NCI-H526 (cell line): ENCODE measurements around the gene MRGPRG.
"Not testable (repeated sequence)": the region's sequence is repeated elsewhere in the genome, so short reads cannot be mapped to it uniquely, and the experiment has no call there.

Source experiments
- DNase-seq, 2 experiments: peaks; one replicate each; lab custom pipeline; 2025; lab: John Stamatoyannopoulos, UW

MRGPRG gene

GRCh38 chr11:3176487-3176886 lies 42.1 kb downstream of the MRGPRG start:
- no peak for DNase-seq

DNA sequence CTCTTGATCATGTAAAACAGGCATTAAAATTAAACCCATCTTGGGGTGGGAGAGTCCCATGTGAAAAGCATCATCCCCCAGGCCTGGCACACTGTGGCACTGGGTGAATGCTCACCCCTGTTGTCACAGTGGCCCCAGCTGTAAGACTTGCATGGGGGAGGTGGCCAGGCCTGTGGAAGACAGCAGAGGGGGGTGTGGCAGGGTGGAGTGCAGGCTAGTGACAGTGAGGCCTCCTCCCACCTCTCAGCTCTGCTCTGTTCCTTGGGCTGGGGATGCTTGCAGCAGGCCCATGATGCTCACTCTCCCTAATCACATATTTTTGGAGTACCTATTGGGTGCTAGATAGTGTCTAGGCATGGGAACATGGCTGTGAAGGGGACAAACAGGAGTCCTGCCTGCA lies 43.4 kb downstream of the MRGPRG start:
- no peak for DNase-seq

DNA sequence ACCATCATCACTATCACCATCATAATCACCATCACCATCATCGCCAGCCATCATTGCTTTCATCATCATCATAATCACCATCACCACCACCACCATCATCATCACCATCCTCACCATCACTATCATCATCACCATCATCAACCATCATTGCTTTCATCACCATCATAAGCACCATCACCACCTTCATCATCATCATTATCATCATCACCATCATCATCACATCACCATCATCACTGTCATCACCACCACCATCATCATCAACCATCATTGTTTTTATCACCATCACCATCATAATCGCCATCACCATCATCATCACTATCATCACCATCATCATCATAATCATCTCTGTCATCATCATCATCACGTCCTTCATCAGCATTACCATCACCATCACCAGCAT lies 44.2 kb downstream of the MRGPRG start:
- no peak for DNase-seq

GRCh38 chr11:3173795-3174194 lies 44.8 kb downstream of the MRGPRG start:
- DNase-seq, result no peak

GRCh38 chr11:3171931-3172560 lies 46.6 kb downstream of the MRGPRG start:
- DNase-seq, result no peak

DNA sequence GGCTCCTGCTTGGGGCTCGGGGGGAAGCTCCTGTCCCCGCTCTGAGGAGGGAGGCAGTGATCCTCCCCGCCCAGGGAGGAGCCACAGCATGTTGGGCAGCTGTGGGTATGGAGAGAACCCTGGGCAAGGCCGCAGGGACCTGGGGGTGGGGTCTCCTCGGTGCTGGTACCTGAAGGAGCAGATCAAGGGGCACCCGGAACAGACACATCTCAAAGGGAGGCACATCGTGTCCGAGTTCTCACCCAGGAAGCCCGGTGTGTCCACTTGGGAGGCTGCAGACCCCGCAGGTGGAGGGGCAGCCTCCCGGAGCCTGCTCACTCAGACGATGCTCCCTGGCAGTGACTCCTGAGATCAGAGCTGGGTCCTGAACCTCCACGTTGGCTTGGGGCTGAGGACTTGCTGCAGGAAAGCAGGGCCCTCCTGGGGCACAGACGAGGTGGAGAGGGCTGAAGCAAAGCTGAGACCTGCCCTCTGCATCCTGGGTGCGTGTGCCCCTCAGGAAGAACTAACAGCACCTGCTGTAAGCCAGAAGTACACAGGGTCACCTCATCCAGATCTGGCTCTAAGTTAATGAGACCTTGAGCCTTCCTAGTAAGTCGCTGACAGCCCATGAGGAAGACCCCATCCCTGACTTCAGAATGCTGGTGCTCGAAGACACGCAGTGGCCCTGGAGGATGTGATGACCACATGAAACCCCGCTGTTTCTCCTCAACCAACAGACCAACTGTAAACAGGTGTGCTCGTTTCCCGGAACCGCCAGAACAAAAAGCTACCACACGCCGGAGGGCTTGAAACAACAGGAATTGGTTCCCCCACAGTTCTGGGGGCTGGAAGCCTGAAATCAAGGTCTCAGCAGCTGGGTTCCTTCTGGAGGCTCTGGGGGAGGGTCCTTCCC lies 47.6 kb downstream of the MRGPRG start:
- no peak for DNase-seq

- no peak for DNase-seq
Measured at GRCh38 chr11:3170044-3170755, 48.4 kb downstream of the MRGPRG start.

GRCh38 chr11:3169255-3170043 lies 49.2 kb downstream of the MRGPRG start:
- DNase-seq, result peak in 1 of 2 experiments; percentile 50

DNA sequence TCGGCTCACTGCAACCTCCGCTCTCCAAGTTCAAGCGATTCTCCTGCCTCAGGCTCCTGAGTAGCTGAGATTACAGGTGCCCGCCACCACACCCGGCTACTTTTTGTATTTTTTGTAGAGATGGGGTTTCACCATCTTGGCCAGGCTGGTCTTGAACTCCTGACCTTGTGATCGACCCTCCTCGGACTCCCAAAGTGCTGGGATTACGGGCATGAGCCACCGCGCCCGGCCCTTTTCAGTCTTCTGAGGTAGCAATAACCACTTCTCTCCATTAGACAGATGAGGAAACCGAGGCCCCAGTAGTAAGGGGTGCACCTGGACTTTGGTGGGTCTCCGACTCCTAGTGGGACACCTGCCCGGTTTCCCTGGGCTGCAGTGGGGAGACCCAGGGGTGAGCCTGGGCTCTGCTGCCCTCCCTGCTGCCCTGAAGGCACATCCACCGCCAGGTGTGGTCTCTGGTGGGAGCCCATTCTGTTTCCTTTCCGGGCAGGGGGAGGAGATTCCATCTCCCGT lies 49.8 kb downstream of the MRGPRG start:
- DNase-seq, result not testable (repeated sequence)
